Measurements from ENCODE around the gene ILDR2. TPM values are rescaled to one million over a fixed set of nuclear protein-coding genes. Genes with fewer than 3 reads are reported as not detected.

ILDR2 gene
- total and polyA plus RNA-seq, 9 of the 15 experiments (the other 6 are each of a cell fraction or from before 2014, with no cell fraction given): 0.03 to 0.31 (median 0.18) TPM; not detected in 2

DNA sequence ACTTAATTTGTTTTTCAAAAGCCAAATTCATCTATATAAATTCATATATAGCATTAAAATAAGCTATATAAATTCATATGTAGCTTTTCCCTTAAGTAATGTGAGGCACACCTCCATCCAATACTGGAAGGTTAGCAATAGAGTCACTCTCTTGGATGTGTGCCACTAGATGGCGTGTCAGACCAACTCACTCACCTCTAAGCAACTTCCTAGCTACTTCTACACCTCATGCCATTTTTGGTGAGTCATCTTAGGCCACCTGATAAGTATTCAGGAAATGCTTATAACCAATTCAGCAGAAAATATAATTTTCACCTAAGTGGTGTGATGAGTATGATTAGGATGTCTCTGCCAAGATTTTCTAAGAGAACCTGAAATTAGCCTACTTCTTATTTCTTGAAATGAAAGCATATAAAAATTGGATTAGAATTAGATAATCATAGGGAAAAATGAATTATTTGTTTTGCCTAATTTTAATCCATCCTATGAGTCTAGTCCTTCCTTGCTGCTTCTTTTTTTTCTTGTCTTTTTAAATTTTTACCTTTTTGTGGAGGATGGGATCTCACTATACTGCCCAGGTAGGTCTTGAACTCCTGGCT is 64.8 kb downstream of the ILDR2 start (continued):
- peak; percentile 97 for TF ChIP-seq JUND (IDR thresholded peaks at IDR 0.05; ENCODE audit: borderline replicate concordance, low read depth, low read length)
- peak; percentile 98 for TF ChIP-seq JUND (tag; IDR thresholded peaks at IDR 0.05; ENCODE audit: borderline replicate concordance, low read depth, low read length)
- TF ChIP-seq ZNF121 (CRISPR knock-in tag; conservative IDR thresholded peaks at IDR 0.05): 0 out of 2 replicates have a peak, but pooled peaks have one; percentile 7
- TF ChIP-seq, protein P1, sequence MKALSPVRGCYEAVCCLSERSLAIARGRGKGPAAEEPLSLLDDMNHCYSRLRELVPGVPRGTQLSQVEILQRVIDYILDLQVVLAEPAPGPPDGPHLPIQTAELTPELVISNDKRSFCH (CRISPR knock-in tag; IDR thresholded peaks at IDR 0.05): no peak
- TF ChIP-seq, protein P1 (tag; IDR thresholded peaks at IDR 0.05): no peak
- TF ChIP-seq C11orf30 (IDR thresholded peaks at IDR 0.05; ENCODE audit: low read depth): peak; percentile 96

DNA sequence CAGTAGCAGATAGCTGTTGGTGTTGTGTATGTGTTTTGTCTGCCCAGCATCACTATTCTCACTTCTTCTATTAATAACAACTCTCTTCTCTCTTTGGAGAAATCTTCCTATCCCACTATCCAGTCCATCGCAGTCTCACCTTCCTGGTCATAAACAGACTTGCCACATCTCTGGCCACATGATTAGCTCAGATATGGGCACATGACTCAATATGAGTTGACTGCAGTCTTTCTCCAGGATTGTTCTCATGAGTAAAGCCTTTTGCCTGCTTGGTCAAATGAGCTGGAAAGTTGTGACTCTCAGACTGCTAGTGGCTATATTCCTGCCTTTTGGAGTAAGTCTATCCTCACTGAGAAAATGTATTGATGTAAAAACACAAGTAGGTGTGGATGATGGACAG is 66.4 kb downstream of the ILDR2 start:
- BruUV-seq (replicated peaks): no TSS peak
- Histone ChIP-seq H4K20me1 (replicated peaks; ENCODE audit: control insufficient read depth, insufficient read depth, low read length) (no peaks in the 10 kb centered on the region), H3K27ac (ENCODE audit: extremely low read depth, low read depth, low read length) (no peak overlapping the region), H3K9me3 (replicated peaks; ENCODE audit: control insufficient read depth, insufficient read depth, low read depth, low read length) (no peaks in the 10 kb centered on the region; the same call in 1 of the 2 replicates), H3K4me3 (no peak overlapping the region), H3K9ac (ENCODE audit: insufficient read depth in 1 of 2, low read depth in 2 of 2, low read length in 2 of 2) (no peak overlapping the region), H3K9me1 (ENCODE audit: control insufficient read depth, insufficient read depth, low read length) (no peaks in the 10 kb centered on the region), H3K4me2 (ENCODE audit: insufficient read depth, low read length) (no peak overlapping the region), H2AFZ (ENCODE audit: low read depth, low read length) (no peak overlapping the region), H3K36me3 (ENCODE audit: control insufficient read depth, insufficient read depth, low read length) (no peaks in the 10 kb centered on the region), H3K27me3 (ENCODE audit: control insufficient read depth in 2 of 2, insufficient read depth in 2 of 2, low read length in 2 of 2) (no peaks in the 10 kb centered on the region), H3K79me2 (ENCODE audit: control insufficient read depth, insufficient read depth, low read length) (no peaks in the 10 kb centered on the region), H3K4me1 (replicated peaks in 1 of 2; ENCODE audit: control insufficient read depth in 2 of 2, insufficient read depth in 2 of 2, low read length in 2 of 2) (0 out of 5 replicates have a peak, but pooled peaks cover 0 to 2% of the 10 kb centered on the region in 2 experiments)
- ATAC-seq (no peak), FAIRE-seq (no peak), DNase-seq (ENCODE audit: extremely low read depth in 1 of 4, low spot score in 3 of 4) (no peak)
- ChIA-PET POLR2A (interaction anchor here (0.7 to 2.4 kb wide), 2 partner anchors 151 to 359 kb away, joined by 3 to 11 read pairs; no protein-coding TSS in a partner anchor), CTCF (ENCODE audit: low intra/inter-chr PET ratio) (no interaction called here)
- in situ Hi-C loops (cut with MboI) (no loop called here), intact Hi-C loops (cut with micrococcal nuclease) (no loop called here)
- WGBS (ENCODE audit: insufficient coverage, low coverage, missing lambda C conversion rate): 0% methylated on average over 1 of the region's 1 CpG
- TF ChIP-seq POLR2A (conservative IDR thresholded peaks at IDR 0.05) (no peak), ZNF584 (CRISPR knock-in tag; IDR thresholded peaks at IDR 0.05; ENCODE audit: low read depth) (no peak), SMARCA4 (IDR thresholded peaks at IDR 0.05) (no peak), HMG20A (CRISPR knock-in tag; conservative IDR thresholded peaks at IDR 0.05) (no peak), NEUROD1 (IDR thresholded peaks at IDR 0.05; ENCODE audit: borderline replicate concordance, low read depth, low read length, partially characterized antibody) (no peak), PPARD (CRISPR knock-in tag; IDR thresholded peaks at IDR 0.05) (no peak), TAF7 (tag; IDR thresholded peaks at IDR 0.05) (no peak), GABPA (tag; conservative IDR thresholded peaks at IDR 0.05; ENCODE audit: low read depth) (no peak), SAFB2 (IDR thresholded peaks at IDR 0.05; ENCODE audit: borderline replicate concordance, low read depth, low read length, severe bottlenecking) (no peak)
- TF ChIP-seq, protein P2, sequence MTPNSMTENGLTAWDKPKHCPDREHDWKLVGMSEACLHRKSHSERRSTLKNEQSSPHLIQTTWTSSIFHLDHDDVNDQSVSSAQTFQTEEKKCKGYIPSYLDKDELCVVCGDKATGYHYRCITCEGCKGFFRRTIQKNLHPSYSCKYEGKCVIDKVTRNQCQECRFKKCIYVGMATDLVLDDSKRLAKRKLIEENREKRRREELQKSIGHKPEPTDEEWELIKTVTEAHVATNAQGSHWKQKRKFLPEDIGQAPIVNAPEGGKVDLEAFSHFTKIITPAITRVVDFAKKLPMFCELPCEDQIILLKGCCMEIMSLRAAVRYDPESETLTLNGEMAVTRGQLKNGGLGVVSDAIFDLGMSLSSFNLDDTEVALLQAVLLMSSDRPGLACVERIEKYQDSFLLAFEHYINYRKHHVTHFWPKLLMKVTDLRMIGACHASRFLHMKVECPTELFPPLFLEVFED (CRISPR knock-in tag; conservative IDR thresholded peaks at IDR 0.05): no peak
- TF ChIP-seq, protein P3, sequence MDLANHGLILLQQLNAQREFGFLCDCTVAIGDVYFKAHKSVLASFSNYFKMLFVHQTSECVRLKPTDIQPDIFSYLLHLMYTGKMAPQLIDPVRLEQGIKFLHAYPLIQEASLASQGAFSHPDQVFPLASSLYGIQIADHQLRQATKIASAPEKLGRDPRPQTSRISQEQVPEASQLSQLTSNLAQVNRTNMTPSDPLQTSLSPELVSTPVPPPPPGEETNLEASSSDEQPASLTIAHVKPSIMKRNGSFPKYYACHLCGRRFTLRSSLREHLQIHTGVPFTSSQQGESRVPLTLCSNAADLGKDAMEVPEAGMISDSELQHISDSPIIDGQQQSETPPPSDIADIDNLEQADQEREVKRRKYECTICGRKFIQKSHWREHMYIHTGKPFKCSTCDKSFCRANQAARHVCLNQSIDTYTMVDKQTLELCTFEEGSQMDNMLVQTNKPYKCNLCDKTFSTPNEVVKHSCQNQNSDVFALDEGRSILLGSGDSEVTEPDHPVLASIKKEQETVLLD (IDR thresholded peaks at IDR 0.05): no peak

All from K562 (cell line).